ENCODE measurements around the gene RYR1.

RYR1 gene

GRCh38 chr19:38632476-38633213, 199.2 kb downstream of the RYR1 start:
- no peak for TF ChIP-seq CTCF (IDR thresholded peaks at IDR 0.05)
- H3K9me3 ChIP-seq: no peaks in the 10 kb centered on the region
- no peak overlapping the region for H3K4me3 ChIP-seq
- peaks cover 26 to 86% (median 70%) of the 10 kb centered on the region in 3 donors for H3K36me3 ChIP-seq
- H3K4me1 ChIP-seq: peaks cover 0 to 9% (median 0%) of the 10 kb centered on the region in 4 donors
- no peaks in the 10 kb centered on the region for H3K27me3 ChIP-seq
- no peak for DNase-seq
- H3K27ac ChIP-seq: no peak overlapping the region
- intact Hi-C loops (cut with DNase I; ENCODE audit: low total_unique reads): loop anchor here (5.0 kb wide), 1 partner anchor 230 kb away; the partner anchor contains the start of gene FAM98C

- H3K27me3 ChIP-seq: no peaks in the 10 kb centered on the region
- peaks cover 0 to 9% (median 0%) of the 10 kb centered on the region in 4 donors for H3K4me1 ChIP-seq
- H3K9me3 ChIP-seq: no peaks in the 10 kb centered on the region
- DNase-seq: peak; percentile 63 to 84
- peak overlapping the region in 1 of 2 donors; percentile 25 for H3K27ac ChIP-seq
- peaks cover 6 to 74% (median 49%) of the 10 kb centered on the region in 3 donors for H3K36me3 ChIP-seq
- intact Hi-C loops (cut with DNase I; ENCODE audit: low total_unique reads): loop anchor here (5.0 kb wide), 2 partner anchors 118 to 233 kb away; partner anchors contain the start of gene FAM98C
- no peak overlapping the region for H3K4me3 ChIP-seq
- TF ChIP-seq CTCF (IDR thresholded peaks at IDR 0.05): peak; percentile 90 to 97
Measured at GRCh38 chr19:38634757-38635482, 201.4 kb downstream of the RYR1 start.

- H3K4me1 ChIP-seq: peaks cover 0 to 9% (median 0%) of the 10 kb centered on the region in 4 donors
- H3K9me3 ChIP-seq: no peaks in the 10 kb centered on the region
- H3K27ac ChIP-seq: peak overlapping the region in 1 of 2 donors; percentile 25
- H3K36me3 ChIP-seq: peaks cover 6 to 66% (median 44%) of the 10 kb centered on the region in 3 donors
- intact Hi-C loops (cut with DNase I; ENCODE audit: low total_unique reads): loop anchor here (5.0 kb wide), 1 partner anchor 118 kb away; no protein-coding TSS in a partner anchor
- no peaks in the 10 kb centered on the region for H3K27me3 ChIP-seq
- no peak for TF ChIP-seq CTCF (IDR thresholded peaks at IDR 0.05)
- no peak for DNase-seq
- no peak overlapping the region for H3K4me3 ChIP-seq
Measured at GRCh38 chr19:38635483-38636399, 202.2 kb downstream of the RYR1 start.
